GM12891 (cell line): ENCODE data around the gene SLCO3A1. TPM values are rescaled to one million over a fixed set of nuclear protein-coding genes. Genes with fewer than 3 reads are reported as not detected.

Experiments used
- DNase-seq: peaks from one replicate; pipeline ENCODE4 v3.0.0; 2011; ENCODE audit warnings: low spot score; ENCODE audit not compliant: insufficient read length
- FAIRE-seq: peaks from 2 replicates; lab custom pipeline; 2011; peaks lifted over from hg19 to GRCh38; lab: Jason Lieb, UNC
- PAX5 ChIP-seq: IDR thresholded peaks from 2 replicates; pipeline ENCODE4 v1.6.1; 2011; ENCODE audit warnings: low read length, moderate library complexity, mild to moderate bottlenecking; ENCODE audit not compliant: insufficient read depth, severe bottlenecking
- POLR2A ChIP-seq: IDR thresholded peaks from 2 replicates; pipeline ENCODE4 v1.6.1; 2011; ENCODE audit warnings: low read depth, low read length, control low read depth
- POLR2AphosphoS5 ChIP-seq: IDR thresholded peaks from 2 replicates; pipeline ENCODE4 v1.6.1; 2011; ENCODE audit warnings: low read depth, low read length, control low read depth
- POU2F2 ChIP-seq: IDR thresholded peaks from 2 replicates; pipeline ENCODE4 v1.6.1; 2011; ENCODE audit warnings: low read depth, mild to moderate bottlenecking, control low read depth, low read length, moderate library complexity
- SPI1 ChIP-seq: IDR thresholded peaks from 2 replicates; pipeline ENCODE4 v1.6.1; 2011; ENCODE audit warnings: low read depth, low read length, control low read depth
- TAF1 ChIP-seq: IDR thresholded peaks from 2 replicates; pipeline ENCODE4 v1.6.1; 2011; ENCODE audit warnings: low read depth, low read length, control low read depth
- polyA plus RNA-seq: library from polyadenylated mRNA; unstranded; fragments of >200 nt; gene quantifications from one replicate; pipeline ENCODE4 v1.2.1, GENCODE V29; 2012; ENCODE audit warnings: low read depth, missing spikeins, inconsistent platforms; ENCODE audit not compliant: missing spikeins

SLCO3A1 gene
- polyA plus RNA-seq = not detected

DNA sequence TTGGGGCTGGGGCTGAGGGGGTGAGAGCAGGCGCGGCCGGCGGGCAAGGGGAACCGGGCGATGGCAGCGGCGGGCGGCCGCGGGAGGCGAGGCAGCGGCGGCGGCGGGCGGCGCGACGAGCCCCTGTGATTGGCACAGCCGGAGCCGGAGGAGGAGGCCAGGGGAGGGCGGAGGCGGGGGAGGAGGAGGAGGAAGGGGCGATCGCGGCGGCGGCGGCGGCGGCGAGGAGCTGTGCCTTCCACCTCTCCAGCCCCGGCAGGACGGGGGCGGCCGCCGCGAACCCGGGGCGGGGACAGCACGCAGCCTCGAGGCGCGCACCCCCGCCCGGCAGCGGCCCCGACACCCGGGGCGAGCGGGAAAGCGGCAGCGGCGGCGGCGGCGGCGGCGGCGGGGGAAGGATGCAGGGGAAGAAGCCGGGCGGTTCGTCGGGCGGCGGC is at the start of gene SLCO3A1:
SLCO3A1 (plus strand) TSS at position 198 of the 437 bp plus-strand sequence.
- TF ChIP-seq SPI1 = no peak
- TF ChIP-seq POU2F2 = no peak
- DNase-seq (peak; percentile 31), FAIRE-seq (no peak)

DNA sequence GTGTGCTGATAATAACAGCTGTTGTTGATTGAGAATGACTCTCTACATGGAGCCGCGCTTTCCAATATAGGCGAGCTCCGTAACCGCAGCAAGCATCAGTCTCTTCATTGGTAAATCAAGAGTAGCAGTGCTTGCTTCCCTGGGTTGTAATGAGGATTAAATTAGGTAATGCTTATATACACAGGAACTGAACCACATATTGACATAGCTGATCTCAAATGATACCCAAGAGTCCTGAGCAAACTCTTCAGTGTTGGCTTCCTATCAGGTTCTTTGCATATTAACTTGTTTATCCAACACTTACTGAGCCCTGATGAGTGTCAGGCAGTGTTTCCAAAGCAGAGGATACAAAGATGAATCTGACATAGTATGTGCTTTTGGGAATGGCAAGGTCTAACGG is 46.4 kb upstream of the SLCO3A1 start:
- TF ChIP-seq TAF1 (no peak), POU2F2 (no peak), PAX5 (no peak), POLR2A (no peak), SPI1 (no peak), POLR2AphosphoS5 (no peak)
- DNase-seq (no peak), FAIRE-seq (no peak)

DNA sequence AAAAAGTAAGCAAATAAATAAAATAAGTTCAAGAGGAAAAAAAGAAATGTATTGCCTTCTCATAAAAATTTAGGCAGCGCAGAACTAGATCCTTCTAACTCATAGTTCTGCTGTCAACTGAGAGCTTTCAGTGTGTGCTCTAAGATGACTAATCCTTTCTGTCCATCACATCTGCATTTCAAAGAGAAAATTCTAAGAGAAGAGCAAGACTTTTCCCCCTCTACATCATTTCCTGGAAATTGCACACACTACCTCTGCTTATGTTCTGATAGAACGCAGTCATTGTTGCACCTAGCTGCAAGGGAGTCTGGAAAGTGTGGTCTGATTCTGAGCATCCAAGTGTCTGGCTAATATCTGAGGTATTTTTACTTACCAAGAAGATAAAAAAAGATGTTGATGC is 39.6 kb upstream of the SLCO3A1 start:
- no peak for DNase-seq
- FAIRE-seq = no peak
- TF ChIP-seq PAX5 = no peak
- no peak for TF ChIP-seq POU2F2
- TF ChIP-seq POLR2A = no peak
- no peak for TF ChIP-seq POLR2AphosphoS5
- TF ChIP-seq TAF1 = no peak
- no peak for TF ChIP-seq SPI1

- DNase-seq (no peak), FAIRE-seq (no peak)
- TF ChIP-seq POU2F2 (no peak), PAX5 (no peak), POLR2A (no peak), POLR2AphosphoS5 (no peak), TAF1 (no peak), SPI1 (no peak)
Observed at GRCh38 chr15:91816942-91817341, 36.6 kb upstream of the SLCO3A1 start.

- TF ChIP-seq TAF1 = no peak
- no peak for TF ChIP-seq POLR2AphosphoS5
- TF ChIP-seq PAX5 = no peak
- TF ChIP-seq POLR2A = no peak
- DNase-seq = no peak
- FAIRE-seq = no peak
Observed at GRCh38 chr15:91821458-91821857, 32.0 kb upstream of the SLCO3A1 start.

- FAIRE-seq (no peak), DNase-seq (no peak)
- TF ChIP-seq POLR2AphosphoS5 (no peak), PAX5 (no peak), SPI1 (no peak), TAF1 (no peak), POLR2A (no peak), POU2F2 (no peak)
Observed at GRCh38 chr15:91824256-91824655, 29.3 kb upstream of the SLCO3A1 start.

DNA sequence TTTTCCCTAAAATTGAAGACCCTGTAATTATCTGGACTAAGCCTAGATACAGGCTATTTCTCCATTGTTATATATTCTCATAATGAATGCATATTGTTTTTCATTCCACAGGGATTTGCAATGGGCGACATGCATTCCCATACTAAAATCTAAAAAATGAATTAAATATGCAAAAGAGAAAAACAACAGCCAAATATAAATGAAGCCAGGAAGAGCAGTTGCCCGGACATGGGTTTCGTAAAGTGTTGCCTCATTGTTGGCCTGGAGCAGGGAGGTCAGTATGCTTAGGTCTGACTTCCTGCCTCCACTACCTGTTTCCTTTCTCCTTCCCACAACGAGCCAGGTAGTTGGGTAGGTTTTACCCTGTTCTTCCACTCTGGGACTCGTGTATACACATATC is 27.1 kb upstream of the SLCO3A1 start:
- TF ChIP-seq POU2F2 (no peak), SPI1 (no peak), POLR2A (no peak), POLR2AphosphoS5 (no peak), TAF1 (no peak), PAX5 (no peak)
- FAIRE-seq (no peak), DNase-seq (no peak)

DNA sequence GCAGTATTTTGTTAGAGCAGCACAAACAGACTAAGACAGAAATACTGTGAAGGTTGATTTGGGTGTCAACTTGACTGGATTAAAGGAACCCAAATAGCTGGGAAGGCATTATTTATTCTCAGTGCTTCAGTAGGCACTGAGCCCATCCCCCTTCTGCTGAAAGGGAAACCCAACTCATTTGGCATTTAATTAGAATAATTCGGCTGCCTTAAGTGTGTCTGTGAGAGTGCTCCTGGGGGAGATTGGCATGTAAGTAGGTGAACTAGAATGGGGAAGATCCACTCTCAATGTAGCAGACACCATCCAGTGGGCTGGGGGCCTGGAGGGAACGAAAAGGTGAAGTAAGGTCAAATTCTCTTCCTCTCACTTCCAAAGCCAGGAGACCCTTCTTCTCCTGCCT is 20.5 kb upstream of the SLCO3A1 start:
- DNase-seq = no peak
- no peak for FAIRE-seq
- TF ChIP-seq PAX5 (no peak), TAF1 (no peak), POLR2AphosphoS5 (no peak), SPI1 (no peak), POU2F2 (no peak), POLR2A (no peak)

DNA sequence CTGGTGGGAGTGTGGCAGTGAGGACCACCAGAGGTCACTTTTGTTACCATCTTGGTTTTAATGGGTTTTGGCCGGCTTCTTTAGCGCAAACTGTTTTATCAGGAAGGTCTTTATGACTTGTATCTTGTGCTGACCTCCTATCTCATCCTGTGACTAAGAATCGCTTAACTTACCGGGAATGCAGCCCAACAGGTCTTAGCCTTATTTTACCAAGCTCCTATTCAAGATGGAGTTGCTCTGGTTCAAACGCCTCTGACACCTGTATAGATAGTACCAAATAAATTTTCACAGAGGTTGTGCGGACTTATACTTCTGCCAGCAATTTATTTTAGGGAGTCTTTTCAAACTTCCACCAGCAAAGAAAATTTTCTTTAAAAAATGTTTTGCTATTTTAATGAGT is 13.6 kb upstream of the SLCO3A1 start:
- FAIRE-seq = no peak
- TF ChIP-seq POLR2A (no peak), POLR2AphosphoS5 (no peak), SPI1 (no peak), POU2F2 (no peak), PAX5 (no peak), TAF1 (no peak)

GRCh38 chr15:91841861-91842260 is 11.6 kb upstream of the SLCO3A1 start:
- no peak for TF ChIP-seq POLR2AphosphoS5
- TF ChIP-seq SPI1 = no peak
- TF ChIP-seq POU2F2 = no peak
- TF ChIP-seq PAX5 = no peak
- no peak for TF ChIP-seq POLR2A
- no peak for TF ChIP-seq TAF1
- no peak for DNase-seq
- FAIRE-seq = no peak

More for the DNA sequence above, 13.6 kb upstream of the SLCO3A1 start:
- no peak for DNase-seq

GRCh38 chr15:91844341-91844740 is 9.2 kb upstream of the SLCO3A1 start:
- FAIRE-seq (no peak), DNase-seq (no peak)
- TF ChIP-seq POLR2AphosphoS5 = no peak
- no peak for TF ChIP-seq POLR2A
- TF ChIP-seq POU2F2 = no peak
- TF ChIP-seq PAX5 = no peak
- TF ChIP-seq SPI1 = no peak
- no peak for TF ChIP-seq TAF1
